GM23248 (cell line): ENCODE results near the gene HSD3B2.

Experiments
- EZH2 ChIP-seq: fragments of 200-600 bp; sonication (generic); IDR thresholded peaks from 2 replicates; pipeline ENCODE4 v1.6.1; 2018; ENCODE audit warnings: antibody characterized with exemption, mild to moderate bottlenecking; ENCODE audit not compliant: insufficient read depth, poor library complexity, severe bottlenecking
- EZH2phosphoT487 ChIP-seq: fragments of 200-600 bp; sonication (generic); IDR thresholded peaks from 2 replicates; pipeline ENCODE4 v1.6.1; 2018; ENCODE audit warnings: antibody characterized with exemption, moderate library complexity, mild to moderate bottlenecking, low read depth; ENCODE audit not compliant: insufficient read depth

- no peak for TF ChIP-seq EZH2
- no peak for TF ChIP-seq EZH2phosphoT487
Observed at GRCh38 chr1:119442756-119443155, 27.8 kb downstream of the HSD3B2 start.
